ENCODE data around the gene ARID5B.
"Not testable (repeated sequence)": the region's sequence is repeated elsewhere in the genome, so short reads cannot be mapped to it uniquely, and the experiment has no call there.

ARID5B gene

GRCh38 chr10:62023329-62023728 lies 121.8 kb downstream of the ARID5B start:
- TF ChIP-seq, protein P1, sequence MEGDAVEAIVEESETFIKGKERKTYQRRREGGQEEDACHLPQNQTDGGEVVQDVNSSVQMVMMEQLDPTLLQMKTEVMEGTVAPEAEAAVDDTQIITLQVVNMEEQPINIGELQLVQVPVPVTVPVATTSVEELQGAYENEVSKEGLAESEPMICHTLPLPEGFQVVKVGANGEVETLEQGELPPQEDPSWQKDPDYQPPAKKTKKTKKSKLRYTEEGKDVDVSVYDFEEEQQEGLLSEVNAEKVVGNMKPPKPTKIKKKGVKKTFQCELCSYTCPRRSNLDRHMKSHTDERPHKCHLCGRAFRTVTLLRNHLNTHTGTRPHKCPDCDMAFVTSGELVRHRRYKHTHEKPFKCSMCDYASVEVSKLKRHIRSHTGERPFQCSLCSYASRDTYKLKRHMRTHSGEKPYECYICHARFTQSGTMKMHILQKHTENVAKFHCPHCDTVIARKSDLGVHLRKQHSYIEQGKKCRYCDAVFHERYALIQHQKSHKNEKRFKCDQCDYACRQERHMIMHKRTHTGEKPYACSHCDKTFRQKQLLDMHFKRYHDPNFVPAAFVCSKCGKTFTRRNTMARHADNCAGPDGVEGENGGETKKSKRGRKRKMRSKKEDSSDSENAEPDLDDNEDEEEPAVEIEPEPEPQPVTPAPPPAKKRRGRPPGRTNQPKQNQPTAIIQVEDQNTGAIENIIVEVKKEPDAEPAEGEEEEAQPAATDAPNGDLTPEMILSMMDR (IDR thresholded peaks at IDR 0.05; ENCODE audit: low read depth, low read length), result no peak
- DNase-seq (ENCODE audit: extremely low read depth, low read depth), result no peak

DNA sequence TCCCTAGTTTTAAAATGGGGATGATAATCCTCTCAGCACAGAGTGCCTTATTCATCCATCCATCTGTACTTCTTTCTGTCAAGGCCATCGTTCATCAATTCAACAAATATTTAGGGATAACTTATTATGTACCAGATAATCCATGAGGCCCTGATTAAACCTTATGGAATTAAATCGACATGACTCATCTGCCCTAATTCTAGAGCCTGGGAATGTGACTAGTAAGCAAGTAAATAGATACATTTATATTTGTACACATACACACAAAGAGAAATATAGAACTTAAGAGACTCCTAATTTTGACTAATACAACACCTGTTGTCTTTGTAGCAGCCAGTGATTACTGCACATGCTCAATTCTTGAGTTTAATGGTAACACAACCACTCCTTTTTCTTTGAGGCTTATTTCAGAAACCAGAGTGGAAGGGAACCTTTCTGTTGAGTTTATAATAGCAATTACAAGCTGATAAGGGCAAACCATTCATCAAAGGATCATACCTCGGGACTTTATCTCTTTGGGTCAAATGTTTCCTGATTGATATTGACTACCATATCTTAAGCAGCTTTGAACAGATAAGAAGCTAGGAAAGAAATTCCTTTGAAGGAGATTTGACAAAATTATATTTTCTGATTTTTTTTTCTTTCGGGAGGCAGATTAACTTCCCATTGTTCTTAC lies 122.7 kb downstream of the ARID5B start:
- TF ChIP-seq, protein P1 (IDR thresholded peaks at IDR 0.05; ENCODE audit: low read depth, low read length), result no peak

GRCh38 chr10:62025134-62025794 lies 123.8 kb downstream of the ARID5B start:
- TF ChIP-seq, protein P1 (IDR thresholded peaks at IDR 0.05; ENCODE audit: low read depth, low read length), result no peak
- no peak for DNase-seq (ENCODE audit: extremely low read depth, low read depth)

More for the DNA sequence above, 122.7 kb downstream of the ARID5B start:
- no peak for DNase-seq (ENCODE audit: extremely low read depth, low read depth)

GRCh38 chr10:62025901-62026879 lies 124.7 kb downstream of the ARID5B start:
- no peak for DNase-seq (ENCODE audit: extremely low read depth, low read depth)
- TF ChIP-seq, protein P1 (IDR thresholded peaks at IDR 0.05; ENCODE audit: low read depth, low read length), result no peak

- TF ChIP-seq, protein P1 (IDR thresholded peaks at IDR 0.05; ENCODE audit: low read depth, low read length), result no peak
- DNase-seq (ENCODE audit: extremely low read depth, low read depth), result no peak
These were observed 126.5 kb downstream of the ARID5B start for GRCh38 chr10:62027841-62028501.

GRCh38 chr10:62028502-62028842 lies 127.0 kb downstream of the ARID5B start:
- DNase-seq (ENCODE audit: extremely low read depth, low read depth), result not testable (repeated sequence)

- TF ChIP-seq, protein P1 (IDR thresholded peaks at IDR 0.05; ENCODE audit: low read depth, low read length), result no peak
These were observed 127.9 kb downstream of the ARID5B start for GRCh38 chr10:62029401-62029800.

More at GRCh38 chr10:62029401-62029800, 127.9 kb downstream of the ARID5B start:
- DNase-seq (ENCODE audit: extremely low read depth, low read depth), result no peak
